Panc1 (cell line): ENCODE results near the gene ZC2HC1B. TPM values are rescaled to one million over a fixed set of nuclear protein-coding genes. Genes with fewer than 3 reads are reported as not detected.

Experiments
- ATAC-seq: fragments of 200-7000 bp; cut with Tn5 transposase; 2 replicates; pipeline ENCODE4 v1.9.1; 2020; ENCODE audit warnings: mild to moderate bottlenecking, moderate library complexity
- BruUV-seq: library from RNA; stranded (reverse); fragments of 400-500 nt; replicated peaks from 2 replicates; lab custom pipeline; 2021; lab: Mats Ljungman, UMichigan
- CTCF ChIA-PET: fragments of 300-600 bp; sonication (Branson Sonifier 250); formaldehyde crosslinking; loops from one replicate; lab custom pipeline; 2022; ENCODE audit warnings: antibody characterized with exemption; lab: Charles Lee
- POLR2A ChIA-PET: fragments of 300-600 bp; sonication (Branson Sonifier 250); formaldehyde crosslinking; loops from one replicate; lab custom pipeline; 2022; ENCODE audit warnings: antibody characterized with exemption; lab: Charles Lee
- DNase-seq: peaks from one replicate; pipeline ENCODE4 v3.0.0-alpha.2; 2010; ENCODE audit warnings: low read depth, low spot score
- H3K27ac ChIP-seq: 2 replicates; pipeline ENCODE4 v1.5.1; 2011; ENCODE audit warnings: mild to moderate bottlenecking, low read length, inconsistent platforms
- H3K27me3 ChIP-seq: fragments of 200-500 bp; sonication (Bioruptor generic); 2 replicates; pipeline ENCODE4 v1.6.0; 2014; ENCODE audit warnings: low read length, inconsistent platforms; ENCODE audit not compliant: control insufficient read depth, insufficient read depth
- H3K36me3 ChIP-seq: fragments of 200-500 bp; sonication (Bioruptor generic); 2 replicates; pipeline ENCODE4 v1.5.1; 2014; ENCODE audit warnings: inconsistent platforms, mild to moderate bottlenecking, low read length, moderate library complexity; ENCODE audit not compliant: control insufficient read depth, insufficient read depth
- H3K4me1 ChIP-seq: 2 replicates; pipeline ENCODE4 v1.5.1; 2011; ENCODE audit warnings: inconsistent platforms, mild to moderate bottlenecking, low read length, moderate library complexity; ENCODE audit not compliant: control insufficient read depth, insufficient read depth
- H3K4me3 ChIP-seq, 2 experiments: 2 replicates each; pipeline ENCODE4 v1.5.1; 2011 to 2012; ENCODE audit warnings: low read depth in 2 of 2, low read length in 2 of 2, mild to moderate bottlenecking in 2 of 2, inconsistent platforms in 1 of 2, moderate library complexity in 1 of 2
- H3K9me3 ChIP-seq: fragments of 200-500 bp; sonication (Bioruptor generic); 2 replicates; pipeline ENCODE4 v1.5.1; 2014; ENCODE audit warnings: low read depth, mild to moderate bottlenecking, inconsistent platforms, low read length, moderate library complexity; ENCODE audit not compliant: control insufficient read depth, insufficient read depth
- POLR2AphosphoS5 ChIP-seq: IDR thresholded peaks from 2 replicates; pipeline ENCODE4 v1.6.1; 2012; ENCODE audit warnings: mild to moderate bottlenecking, low read depth, low read length, moderate library complexity
- REST ChIP-seq, 2 experiments: IDR thresholded peaks; 2 replicates each; pipeline ENCODE4 v1.6.1; 2011 to 2012; ENCODE audit warnings: low read depth in 2 of 2, control low read depth in 1 of 2, low read length in 1 of 2, mild to moderate bottlenecking in 1 of 2, moderate library complexity in 1 of 2; ENCODE audit not compliant: insufficient read depth in 1 of 2
- SIN3A ChIP-seq: IDR thresholded peaks from 2 replicates; pipeline ENCODE4 v1.6.1; 2012; ENCODE audit warnings: low read depth, mild to moderate bottlenecking, low read length, moderate library complexity, borderline replicate concordance; ENCODE audit not compliant: insufficient read depth
- TCF7L2 ChIP-seq: IDR thresholded peaks from 2 replicates; pipeline ENCODE4 v1.6.1; 2011; ENCODE audit warnings: mild to moderate bottlenecking, low read depth, low read length, inconsistent platforms
- in situ Hi-C: cut with HindIII; loops from 2 replicates; pipeline ENCODE4 v1.10.0; 2016; ENCODE audit warnings: low sequenced_read_pairs, low pct_unique_long_range_greater_than_20kb
- intact Hi-C: fragments of 100-400 bp; cut with micrococcal nuclease; formaldehyde crosslinking; loops from one replicate; pipeline ENCODE4 v1.10.0; 2022; ENCODE audit not compliant: unreplicated experiment
- total RNA-seq: library from RNA; stranded (reverse); gene quantifications from one replicate; pipeline ENCODE4 v1.2.1, GENCODE V29; 2021; ENCODE audit not compliant: unreplicated experiment
- TF ChIP-seq, protein P1 (sequence below): fragments of 450-650 bp; IDR thresholded peaks from 2 replicates; pipeline ENCODE4 v1.5.1; 2017; ENCODE audit warnings: mild to moderate bottlenecking

The ZC2HC1B gene
- total RNA-seq, 1 experiment from 2014 or later, result not detected

GRCh38 chr6:143880412-143880811 is 16.1 kb downstream of the ZC2HC1B start:
- no TSS peak for BruUV-seq
- in situ Hi-C loops, result no loop called here

GRCh38 chr6:143882401-143882930 is 18.2 kb downstream of the ZC2HC1B start:
- Histone ChIP-seq H3K36me3 (no peaks in the 10 kb centered on the region), H3K4me1 (no peaks in the 10 kb centered on the region), H3K27me3 (no peaks in the 10 kb centered on the region; the same call in 1 of the 2 replicates), H3K9me3 (no peaks in the 10 kb centered on the region), H3K27ac (no peak overlapping the region), H3K4me3 (no peak overlapping the region)
- ChIA-PET CTCF (no interaction called here), POLR2A (no interaction called here)
- intact Hi-C loops, result no loop called here
- TF ChIP-seq REST (IDR thresholded peaks at IDR 0.05; ENCODE audit: insufficient read depth in 1 of 2, low read depth in 2 of 2, low read length in 1 of 2) (no peak), TCF7L2 (no peak), SIN3A (no peak), POLR2AphosphoS5 (no peak)
- TF ChIP-seq, protein P1, sequence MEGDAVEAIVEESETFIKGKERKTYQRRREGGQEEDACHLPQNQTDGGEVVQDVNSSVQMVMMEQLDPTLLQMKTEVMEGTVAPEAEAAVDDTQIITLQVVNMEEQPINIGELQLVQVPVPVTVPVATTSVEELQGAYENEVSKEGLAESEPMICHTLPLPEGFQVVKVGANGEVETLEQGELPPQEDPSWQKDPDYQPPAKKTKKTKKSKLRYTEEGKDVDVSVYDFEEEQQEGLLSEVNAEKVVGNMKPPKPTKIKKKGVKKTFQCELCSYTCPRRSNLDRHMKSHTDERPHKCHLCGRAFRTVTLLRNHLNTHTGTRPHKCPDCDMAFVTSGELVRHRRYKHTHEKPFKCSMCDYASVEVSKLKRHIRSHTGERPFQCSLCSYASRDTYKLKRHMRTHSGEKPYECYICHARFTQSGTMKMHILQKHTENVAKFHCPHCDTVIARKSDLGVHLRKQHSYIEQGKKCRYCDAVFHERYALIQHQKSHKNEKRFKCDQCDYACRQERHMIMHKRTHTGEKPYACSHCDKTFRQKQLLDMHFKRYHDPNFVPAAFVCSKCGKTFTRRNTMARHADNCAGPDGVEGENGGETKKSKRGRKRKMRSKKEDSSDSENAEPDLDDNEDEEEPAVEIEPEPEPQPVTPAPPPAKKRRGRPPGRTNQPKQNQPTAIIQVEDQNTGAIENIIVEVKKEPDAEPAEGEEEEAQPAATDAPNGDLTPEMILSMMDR, result no peak
- in situ Hi-C loops, result no loop called here
- BruUV-seq, result no TSS peak
- no peak for ATAC-seq
- no peak for DNase-seq

More at GRCh38 chr6:143880412-143880811, 16.1 kb downstream of the ZC2HC1B start:
- H3K4me3 ChIP-seq, result no peak overlapping the region
- H3K27me3 ChIP-seq, result no peaks in the 10 kb centered on the region
- 0 out of 2 replicates have a peak, but pooled peaks cover 3% of the 10 kb centered on the region for H3K9me3 ChIP-seq
- H3K27ac ChIP-seq, result no peak overlapping the region
- intact Hi-C loops, result no loop called here
- H3K36me3 ChIP-seq, result no peaks in the 10 kb centered on the region
- no peaks in the 10 kb centered on the region for H3K4me1 ChIP-seq
- ATAC-seq, result no peak
- DNase-seq, result no peak
- CTCF ChIA-PET, result no interaction called here
- POLR2A ChIA-PET, result no interaction called here
- TF ChIP-seq REST (IDR thresholded peaks at IDR 0.05; ENCODE audit: insufficient read depth in 1 of 2, low read depth in 2 of 2, low read length in 1 of 2) (no peak), TCF7L2 (no peak), POLR2AphosphoS5 (no peak)
